CD4-positive, CD25-positive, alpha-beta regulatory T cell (primary cell): ENCODE data around the gene RPA3. TPM values are rescaled to one million over a fixed set of nuclear protein-coding genes. Genes with fewer than 3 reads are reported as not detected.
"Not testable (repeated sequence)": the region's sequence is repeated elsewhere in the genome, so short reads cannot be mapped to it uniquely, and the experiment has no call there.

Experiments
- ATAC-seq, 2 donors: fragments of 150-1000 bp; cut with Tn5 transposase; one replicate each; pipeline ENCODE4 v1.10.0; 2021; ENCODE audit warnings: low read depth in 2 of 2, moderate number of reproducible peaks in 2 of 2, moderate library complexity in 1 of 2
- DNase-seq, 3 donors: peaks; one replicate each; pipeline versions ENCODE4 v3.0.0 to v3.0.0-alpha.2; 2012 to 2022; ENCODE audit warnings: mixed read lengths in 1 of 3
- H3K27ac ChIP-seq: one replicate; pipeline ENCODE4 v1.7.0; 2013; ENCODE audit warnings: mild to moderate bottlenecking, low read length; ENCODE audit not compliant: insufficient read depth, poor library complexity, severe bottlenecking
- H3K27me3 ChIP-seq: one replicate; pipeline ENCODE4 v1.7.0; 2013; ENCODE audit warnings: low read length; ENCODE audit not compliant: control insufficient read depth, insufficient read depth
- H3K36me3 ChIP-seq: one replicate; pipeline ENCODE4 v1.7.0; 2013; ENCODE audit warnings: mild to moderate bottlenecking, low read length, moderate library complexity; ENCODE audit not compliant: control insufficient read depth, insufficient read depth
- H3K4me1 ChIP-seq: 2 replicates; pipeline ENCODE4 v1.7.0; 2013; ENCODE audit warnings: mild to moderate bottlenecking, low read length; ENCODE audit not compliant: insufficient read depth, control insufficient read depth, poor library complexity, severe bottlenecking
- H3K4me3 ChIP-seq: one replicate; pipeline ENCODE4 v1.7.0; 2013; ENCODE audit warnings: low read depth, mild to moderate bottlenecking, low read length, moderate library complexity
- H3K9me3 ChIP-seq, 2 experiments: 1 replicate in 1 of 2; 2 replicates in 1 of 2; pipeline ENCODE4 v1.7.0; 2013; ENCODE audit warnings: low read length in 2 of 2, mild to moderate bottlenecking in 1 of 2, moderate library complexity in 1 of 2; ENCODE audit not compliant: control insufficient read depth in 2 of 2
- H3K27ac Mint-ChIP-seq, 3 donors: one replicate each; pipeline ENCODE4 v1.8.0; 2020 to 2022; ENCODE audit warnings: mild to moderate bottlenecking in 3 of 3, mixed read lengths in 3 of 3, moderate library complexity in 2 of 3
- H3K27me3 Mint-ChIP-seq: one replicate; pipeline ENCODE4 v1.8.0; 2022; ENCODE audit warnings: mild to moderate bottlenecking, mixed read lengths
- H3K36me3 Mint-ChIP-seq: one replicate; pipeline ENCODE4 v1.8.0; 2020; ENCODE audit warnings: mixed read lengths
- H3K4me1 Mint-ChIP-seq, 4 donors: one replicate each; pipeline ENCODE4 v1.8.0; 2020 to 2022; ENCODE audit warnings: mixed read lengths in 4 of 4, mild to moderate bottlenecking in 1 of 4
- H3K4me3 Mint-ChIP-seq, 4 donors: one replicate each; pipeline ENCODE4 v1.8.0; 2020 to 2022; ENCODE audit warnings: mild to moderate bottlenecking in 4 of 4, mixed read lengths in 4 of 4, moderate library complexity in 3 of 4
- H3K9me3 Mint-ChIP-seq, 7 donors: one replicate each; pipeline ENCODE4 v1.8.0; 2020 to 2022; ENCODE audit warnings: mixed read lengths in 7 of 7, mild to moderate bottlenecking in 3 of 7, moderate library complexity in 2 of 7
- polyA plus RNA-seq, 4 donors: library from polyadenylated mRNA; unstranded; fragments of 300-500 nt; fragmentation: Illumina TruSeq; gene quantifications; one replicate each; pipeline ENCODE4 v1.2.3, GENCODE V29; 2021
- total RNA-seq: library from RNA; stranded (reverse); gene quantifications from one replicate; pipeline ENCODE4 v1.2.3, GENCODE V29; 2022

RPA3 gene
- total and polyA plus RNA-seq, 5 donors from 2014 or later = 29.9 to 138 (median 106) TPM

DNA sequence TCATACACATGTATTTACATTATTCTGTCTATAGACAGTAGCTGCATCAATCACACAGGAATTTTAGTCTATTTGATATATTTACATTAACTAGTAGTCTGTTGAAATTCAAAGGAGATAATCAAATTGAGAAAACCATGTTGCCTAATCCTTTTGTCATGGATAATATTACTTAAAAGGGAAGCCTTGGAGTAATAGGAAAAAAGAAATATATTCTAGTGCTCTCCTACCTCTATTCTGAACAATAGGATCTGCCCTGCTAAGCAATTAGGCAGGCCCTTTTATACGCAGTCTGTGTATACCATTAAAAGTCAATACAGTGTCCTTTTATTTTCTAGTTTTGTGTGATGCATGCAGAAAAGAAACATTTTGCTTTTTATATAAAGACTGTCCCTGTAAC, 53.4 kb downstream of the RPA3 start:
- DNase-seq (no peak), ATAC-seq (no peak)
- Histone ChIP-seq H3K4me3 (no peak overlapping the region), H3K27ac (no peak overlapping the region), H3K27me3 (no peaks in the 10 kb centered on the region), H3K4me1 (no peaks in the 10 kb centered on the region), H3K36me3 (peaks cover 11% of the 10 kb centered on the region), H3K9me3 (no peaks in the 10 kb centered on the region)
- no peak overlapping the region for H3K27ac Mint-ChIP-seq
- peaks cover 16 to 37% (median 32%) of the 10 kb centered on the region in 4 donors for H3K4me1 Mint-ChIP-seq
- H3K4me3 Mint-ChIP-seq = no peak overlapping the region
- peaks cover 3% of the 10 kb centered on the region for H3K36me3 Mint-ChIP-seq
- H3K27me3 Mint-ChIP-seq = no peaks in the 10 kb centered on the region
- peaks cover 0 to 4% (median 2%) of the 10 kb centered on the region in 7 donors for H3K9me3 Mint-ChIP-seq

DNA sequence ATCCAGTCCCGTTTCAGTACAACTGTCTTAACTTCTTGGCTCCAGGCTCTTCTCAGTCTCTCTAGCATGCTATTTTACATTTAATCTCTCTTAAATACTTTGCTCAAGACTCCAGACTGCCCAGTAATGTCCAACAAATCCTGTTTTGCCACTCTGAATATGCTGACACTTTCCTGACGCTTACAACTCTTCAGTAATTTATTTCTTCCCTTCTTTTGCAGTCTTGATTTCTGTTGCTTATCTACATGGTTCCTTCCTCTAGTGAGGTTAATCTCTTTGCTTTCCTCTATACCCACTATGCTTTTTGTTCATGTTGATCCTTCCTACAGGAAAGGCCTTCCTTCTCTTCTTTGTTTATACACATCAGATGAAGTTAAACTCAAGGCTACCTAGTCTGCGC, 54.1 kb downstream of the RPA3 start:
- peaks cover 15 to 39% (median 37%) of the 10 kb centered on the region in 4 donors for H3K4me1 Mint-ChIP-seq
- no peak for DNase-seq
- Histone ChIP-seq H3K36me3 (peaks cover 11% of the 10 kb centered on the region), H3K27me3 (no peaks in the 10 kb centered on the region), H3K9me3 (no peaks in the 10 kb centered on the region), H3K27ac (no peak overlapping the region), H3K4me3 (no peak overlapping the region), H3K4me1 (no peaks in the 10 kb centered on the region)
- peaks cover 2 to 7% (median 5%) of the 10 kb centered on the region in 7 donors for H3K9me3 Mint-ChIP-seq
- peak overlapping the region in 1 of 3 donors; percentile 77 for H3K27ac Mint-ChIP-seq
- peaks cover 11% of the 10 kb centered on the region for H3K36me3 Mint-ChIP-seq
- no peak for ATAC-seq
- no peak overlapping the region for H3K4me3 Mint-ChIP-seq
- H3K27me3 Mint-ChIP-seq = no peaks in the 10 kb centered on the region

DNA sequence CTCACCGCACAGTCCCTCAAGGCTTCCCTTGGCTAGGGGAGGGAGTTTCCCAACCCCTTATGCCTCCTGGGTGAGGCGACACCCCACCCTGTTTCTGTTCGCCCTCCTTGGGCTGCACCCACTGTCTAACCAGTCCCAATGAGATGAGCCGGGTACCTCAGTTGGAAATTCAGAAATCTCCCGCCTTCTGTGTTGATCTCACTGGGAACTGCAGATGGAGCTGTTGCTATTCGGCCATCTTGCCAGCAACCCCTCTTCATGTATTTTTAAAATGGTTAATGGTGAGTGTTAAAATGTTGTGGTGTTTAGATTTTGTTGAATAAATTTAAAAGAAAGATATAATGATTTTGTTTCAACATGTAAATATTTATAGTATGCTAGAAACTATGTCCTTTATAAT, 55.9 kb downstream of the RPA3 start:
- H3K36me3 ChIP-seq = peaks cover 3% of the 10 kb centered on the region
- peaks cover 27% of the 10 kb centered on the region for H3K36me3 Mint-ChIP-seq
- no peaks in the 10 kb centered on the region for H3K27me3 Mint-ChIP-seq
- no peaks in the 10 kb centered on the region for H3K4me1 ChIP-seq
- peaks cover 11 to 50% (median 41%) of the 10 kb centered on the region in 4 donors for H3K4me1 Mint-ChIP-seq
- DNase-seq (no peak), ATAC-seq (no peak)
- H3K27me3 ChIP-seq = no peaks in the 10 kb centered on the region
- H3K9me3 Mint-ChIP-seq = peaks cover 2 to 14% (median 10%) of the 10 kb centered on the region in 7 donors
- H3K9me3 ChIP-seq = peaks cover 0 to 2% of the 10 kb centered on the region in 2 experiments
- H3K27ac ChIP-seq = no peak overlapping the region
- no peak overlapping the region for H3K4me3 ChIP-seq
- H3K4me3 Mint-ChIP-seq = no peak overlapping the region
- no peak overlapping the region for H3K27ac Mint-ChIP-seq

DNA sequence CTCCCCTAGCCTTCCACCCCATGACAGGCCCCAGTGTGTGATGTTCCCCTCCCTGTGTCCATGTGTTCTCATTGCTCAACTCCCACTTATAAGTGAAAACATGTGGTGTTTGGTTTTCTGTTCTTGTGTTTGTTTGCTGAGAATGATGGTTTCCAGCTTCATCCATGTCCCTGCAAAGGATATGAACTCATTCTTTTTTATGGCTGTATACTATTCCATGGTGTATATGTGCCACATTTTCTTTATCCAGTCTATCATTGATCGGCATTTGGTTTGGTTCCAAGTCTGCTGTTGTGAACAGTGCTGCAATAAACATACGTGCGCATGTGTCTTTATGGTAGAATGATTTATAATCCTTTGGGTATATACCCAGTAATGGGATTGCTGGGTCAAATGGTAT, 61.9 kb downstream of the RPA3 start:
- not testable (repeated sequence) for H3K27ac Mint-ChIP-seq, H3K27ac ChIP-seq, H3K4me3 ChIP-seq, DNase-seq, H3K9me3 ChIP-seq, H3K27me3 Mint-ChIP-seq, H3K27me3 ChIP-seq, H3K4me3 Mint-ChIP-seq, ATAC-seq, H3K4me1 ChIP-seq, H3K36me3 ChIP-seq
- Mint-ChIP-seq H3K4me1 (peaks cover 34 to 64% (median 41%) of the 10 kb centered on the region in 4 donors), H3K9me3 (peaks cover 2 to 23% (median 10%) of the 10 kb centered on the region in 7 donors), H3K36me3 (peaks cover 46% of the 10 kb centered on the region)

DNA sequence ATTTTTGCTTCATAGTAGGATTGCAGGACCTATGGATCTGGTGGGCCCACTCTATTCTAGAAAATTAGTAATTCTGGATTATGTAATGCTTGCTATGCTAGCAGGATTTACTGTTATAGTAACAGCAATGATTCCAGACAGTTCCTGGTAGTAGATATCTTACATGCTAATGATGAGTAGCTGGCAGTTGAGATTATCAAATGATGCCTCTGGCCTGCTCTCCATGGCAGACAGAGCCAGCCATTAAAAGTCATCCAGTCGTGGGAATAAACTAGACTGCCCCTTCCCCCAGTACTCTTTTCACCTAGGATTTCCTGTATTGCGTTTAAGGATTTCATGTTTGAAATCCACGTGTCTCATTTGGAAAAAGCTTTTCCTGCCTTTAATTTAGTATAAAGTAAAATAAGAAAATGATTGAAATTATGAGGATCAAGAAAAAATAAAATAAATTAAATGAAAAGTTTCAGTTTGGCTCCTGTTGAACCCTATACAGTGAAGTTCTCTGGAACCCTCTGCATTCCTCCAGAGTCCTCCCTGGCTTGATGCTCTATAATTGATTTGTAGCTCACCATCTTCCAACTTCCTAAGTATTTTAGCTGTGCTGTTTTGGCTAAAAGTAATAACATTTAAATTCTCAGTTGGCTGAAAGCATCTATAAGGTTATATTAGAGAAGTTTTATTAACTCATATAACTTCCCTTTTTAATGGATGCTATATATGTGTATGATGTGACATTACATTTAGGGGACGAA, 63.3 kb downstream of the RPA3 start:
- Histone ChIP-seq H3K9me3 (peaks cover 0 to 2% of the 10 kb centered on the region in 2 experiments), H3K27me3 (no peaks in the 10 kb centered on the region), H3K36me3 (no peaks in the 10 kb centered on the region), H3K4me1 (peaks cover 6% of the 10 kb centered on the region), H3K27ac (no peak overlapping the region), H3K4me3 (no peak overlapping the region)
- Mint-ChIP-seq H3K4me1 (peaks cover 35 to 61% (median 40%) of the 10 kb centered on the region in 4 donors), H3K4me3 (no peak overlapping the region), H3K27ac (no peak overlapping the region), H3K36me3 (peaks cover 44% of the 10 kb centered on the region), H3K27me3 (no peaks in the 10 kb centered on the region), H3K9me3 (peaks cover 0 to 23% (median 9%) of the 10 kb centered on the region in 7 donors)
- DNase-seq (no peak), ATAC-seq (no peak)

DNA sequence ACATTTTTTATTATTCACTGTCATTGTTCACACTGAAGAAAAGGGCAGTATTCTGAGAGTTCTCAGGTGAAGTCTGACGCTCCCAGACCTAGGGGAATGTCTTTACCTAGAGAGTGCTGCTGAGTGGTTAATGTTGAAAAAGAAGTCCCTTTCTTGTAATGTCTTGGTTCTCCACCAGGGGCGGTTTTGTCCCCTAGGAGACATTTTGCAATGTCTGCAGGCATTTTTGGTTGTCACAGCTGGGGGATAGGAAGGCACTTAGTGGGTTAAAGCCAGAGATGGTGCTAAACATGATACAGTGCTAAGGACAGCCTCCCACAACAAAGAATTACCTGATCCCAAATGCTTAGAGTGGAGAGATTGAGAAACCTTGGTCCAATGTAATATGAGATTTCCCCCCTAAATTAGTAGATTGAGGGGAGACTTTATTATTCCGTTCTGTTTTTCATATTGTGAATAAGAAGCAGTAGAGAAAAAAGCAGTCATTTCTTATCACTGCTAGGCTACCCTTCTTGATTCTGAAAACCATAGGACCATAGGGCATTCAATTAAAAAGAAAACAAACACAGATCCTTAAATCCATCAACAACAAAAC, 64.7 kb downstream of the RPA3 start:
- H3K36me3 ChIP-seq = no peaks in the 10 kb centered on the region

DNA sequence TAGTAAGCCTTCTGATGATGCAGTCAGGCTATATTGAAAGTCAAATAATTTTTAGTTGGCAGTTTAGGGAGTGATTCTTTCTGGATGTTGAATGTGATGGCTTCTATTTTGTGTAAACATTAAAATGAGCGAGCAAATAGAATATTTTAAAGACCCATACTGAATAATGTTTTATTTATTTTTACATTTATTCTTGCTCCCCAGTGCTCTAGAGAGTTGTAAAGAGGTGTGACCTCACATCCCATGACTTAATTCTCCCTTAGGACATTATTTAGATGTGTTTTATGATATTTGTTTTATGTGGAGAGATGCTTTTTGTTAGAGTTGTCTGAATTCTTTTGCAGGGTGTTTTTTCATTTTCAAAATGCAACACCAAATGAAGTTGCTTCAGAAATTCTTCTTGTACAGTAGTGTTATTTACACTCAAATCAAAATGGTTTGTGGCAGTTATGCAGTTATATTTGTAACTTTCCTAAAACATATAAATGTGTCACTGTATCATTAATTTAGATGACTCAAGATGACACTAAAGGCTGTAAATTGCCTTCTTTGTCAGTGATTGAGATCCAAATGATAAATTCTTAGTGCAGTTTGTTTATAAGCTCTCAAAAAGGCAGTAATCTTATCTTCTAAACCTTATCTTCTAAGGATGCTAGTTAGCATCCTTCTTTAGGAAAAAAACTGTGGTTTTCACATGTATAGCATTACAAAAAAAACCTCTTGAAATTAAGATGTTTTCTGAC, 65.4 kb downstream of the RPA3 start:
- Mint-ChIP-seq H3K27me3 (no peaks in the 10 kb centered on the region), H3K36me3 (peaks cover 25% of the 10 kb centered on the region), H3K9me3 (peaks cover 0 to 10% (median 0%) of the 10 kb centered on the region in 7 donors), H3K4me1 (peaks cover 33 to 59% (median 47%) of the 10 kb centered on the region in 4 donors), H3K27ac (peak overlapping the region in 1 of 3 donors; percentile 4), H3K4me3 (peak overlapping the region in 2 of 4 donors; percentile 29 to 47)
- DNase-seq (no peak), ATAC-seq (no peak)
- Histone ChIP-seq H3K36me3 (no peaks in the 10 kb centered on the region), H3K4me1 (peaks cover 6% of the 10 kb centered on the region), H3K9me3 (no peaks in the 10 kb centered on the region), H3K4me3 (no peak overlapping the region), H3K27me3 (no peaks in the 10 kb centered on the region), H3K27ac (no peak overlapping the region)

More for the DNA sequence above, 64.7 kb downstream of the RPA3 start:
- Mint-ChIP-seq H3K27ac (peak overlapping the region in 2 of 3 donors; percentile 4 to 21), H3K9me3 (peaks cover 0 to 14% (median 0%) of the 10 kb centered on the region in 7 donors), H3K27me3 (no peaks in the 10 kb centered on the region), H3K4me1 (peaks cover 32 to 60% (median 44%) of the 10 kb centered on the region in 4 donors), H3K4me3 (no peak overlapping the region), H3K36me3 (peaks cover 29% of the 10 kb centered on the region)
- Histone ChIP-seq H3K27me3 (no peaks in the 10 kb centered on the region), H3K27ac (no peak overlapping the region), H3K4me3 (no peak overlapping the region), H3K9me3 (no peaks in the 10 kb centered on the region), H3K4me1 (peaks cover 6% of the 10 kb centered on the region)
- ATAC-seq = no peak
- DNase-seq = peak in 1 of 3 donors; percentile 52
